OCI-LY3 (cell line): Measurements from ENCODE around the gene NFXL1.

Source experiments
- EZH2phosphoT487 ChIP-seq: fragments of 200-600 bp; shearing (Covaris generic); IDR thresholded peaks from 2 replicates; pipeline ENCODE4 v1.6.1; 2018; ENCODE audit warnings: antibody characterized with exemption, mixed run types, low read depth
- TF ChIP-seq, protein P1 (sequence below): fragments of 200-600, 300-600 bp; sonication (generic); IDR thresholded peaks from 2 replicates; pipeline ENCODE4 v1.5.1; 2014; ENCODE audit warnings: antibody characterized with exemption, low read length, low read depth

DNA sequence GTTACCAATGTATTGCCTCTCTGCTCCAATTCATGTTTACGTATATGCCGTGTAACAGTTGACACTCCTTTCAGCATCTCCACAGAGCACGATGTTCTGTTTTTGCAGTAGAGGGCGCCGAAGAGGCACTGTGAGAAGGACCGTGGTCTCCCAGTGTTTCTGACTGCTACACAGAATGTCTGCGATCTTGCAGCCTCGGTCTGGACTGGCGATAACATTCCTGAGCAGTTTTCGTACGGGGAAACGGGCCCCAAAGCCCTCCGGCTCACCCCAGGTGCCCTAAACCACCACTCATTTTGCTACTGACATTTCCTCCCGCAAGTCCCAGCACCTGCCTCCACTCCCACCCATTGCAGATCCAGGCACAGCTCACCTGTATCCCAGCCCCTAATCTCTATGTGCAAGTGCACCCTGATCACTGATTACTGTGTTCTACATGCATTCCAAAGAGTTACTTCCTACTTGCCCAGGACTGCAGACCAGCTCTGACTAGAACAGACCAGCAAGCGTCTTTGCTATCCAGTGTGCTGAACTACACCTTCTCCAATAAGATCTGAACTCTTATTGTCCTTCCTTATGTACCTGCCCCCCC lies 12.4 kb upstream of the NFXL1 start:
- TF ChIP-seq, protein P1, sequence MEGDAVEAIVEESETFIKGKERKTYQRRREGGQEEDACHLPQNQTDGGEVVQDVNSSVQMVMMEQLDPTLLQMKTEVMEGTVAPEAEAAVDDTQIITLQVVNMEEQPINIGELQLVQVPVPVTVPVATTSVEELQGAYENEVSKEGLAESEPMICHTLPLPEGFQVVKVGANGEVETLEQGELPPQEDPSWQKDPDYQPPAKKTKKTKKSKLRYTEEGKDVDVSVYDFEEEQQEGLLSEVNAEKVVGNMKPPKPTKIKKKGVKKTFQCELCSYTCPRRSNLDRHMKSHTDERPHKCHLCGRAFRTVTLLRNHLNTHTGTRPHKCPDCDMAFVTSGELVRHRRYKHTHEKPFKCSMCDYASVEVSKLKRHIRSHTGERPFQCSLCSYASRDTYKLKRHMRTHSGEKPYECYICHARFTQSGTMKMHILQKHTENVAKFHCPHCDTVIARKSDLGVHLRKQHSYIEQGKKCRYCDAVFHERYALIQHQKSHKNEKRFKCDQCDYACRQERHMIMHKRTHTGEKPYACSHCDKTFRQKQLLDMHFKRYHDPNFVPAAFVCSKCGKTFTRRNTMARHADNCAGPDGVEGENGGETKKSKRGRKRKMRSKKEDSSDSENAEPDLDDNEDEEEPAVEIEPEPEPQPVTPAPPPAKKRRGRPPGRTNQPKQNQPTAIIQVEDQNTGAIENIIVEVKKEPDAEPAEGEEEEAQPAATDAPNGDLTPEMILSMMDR: peak; percentile 86
- no peak for TF ChIP-seq EZH2phosphoT487
